Mammary epithelial cell (primary cell): Measurements from ENCODE around the gene ARHGAP28.

ENCODE experiments used
- CTCF ChIP-seq, 2 donors: IDR thresholded peaks in 1 of 2; conservative IDR thresholded peaks in 1 of 2; 2 replicates each; pipeline ENCODE4 v1.5.1; 2011 to 2012; ENCODE audit warnings: inconsistent platforms in 2 of 2, low read length in 2 of 2, mild to moderate bottlenecking in 2 of 2, control low read depth in 1 of 2, low read depth in 1 of 2; ENCODE audit not compliant: insufficient read depth in 1 of 2; ENCODE audit errors: extremely low read depth in 1 of 2
- EZH2 ChIP-seq: IDR thresholded peaks from 2 replicates; pipeline ENCODE4 v1.6.1; 2012; ENCODE audit warnings: low read length, inconsistent platforms, borderline replicate concordance

- TF ChIP-seq CTCF (conservative IDR thresholded peaks at IDR 0.05 in 1 of 2, IDR thresholded peaks at IDR 0.05 in 1 of 2; ENCODE audit: extremely low read depth in 1 of 2, insufficient read depth in 1 of 2, low read depth in 1 of 2, low read length in 2 of 2) (no peak), EZH2 (no peak)
Observed at GRCh38 chr18:6757931-6758330, 28.4 kb downstream of the ARHGAP28 start.
